ENCODE results near the gene TMEM51. TPM values are rescaled to one million over a fixed set of nuclear protein-coding genes. Genes with fewer than 3 reads are reported as not detected.

The TMEM51 gene
- polyA plus RNA-seq, 1 donor from 2014 or later: 1.7 TPM

DNA sequence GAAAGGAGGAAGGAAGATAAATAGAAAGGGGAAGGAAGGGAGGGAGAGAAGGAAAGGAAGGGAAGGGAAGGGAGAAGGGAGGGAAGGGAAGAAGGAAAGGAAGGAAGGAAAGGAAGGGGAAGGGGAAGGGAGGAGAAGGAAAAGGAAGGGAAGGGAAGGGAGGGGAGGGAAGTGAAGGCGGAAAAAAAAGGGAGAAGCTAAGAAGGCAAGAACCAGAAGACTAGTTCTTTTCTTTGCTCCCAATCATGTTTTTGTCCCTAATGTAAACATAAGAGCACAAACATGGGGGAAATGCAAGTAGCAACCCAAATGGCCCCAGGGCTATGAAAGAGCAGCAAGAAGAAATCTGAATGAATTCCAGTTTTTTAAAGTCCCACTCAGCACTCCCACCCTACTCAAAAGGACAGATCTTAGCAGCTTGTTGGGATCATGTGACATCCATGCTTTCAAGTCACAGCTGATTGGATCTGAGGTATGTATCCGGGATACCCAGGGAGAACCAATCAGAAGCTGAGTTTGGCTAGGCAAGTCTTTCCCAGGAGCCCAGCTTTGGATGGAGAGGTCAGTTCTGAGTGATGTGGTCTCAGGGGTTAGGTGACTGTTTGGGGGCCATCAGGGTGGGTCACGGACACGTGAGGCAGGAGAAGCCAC, 69.2 kb downstream of the TMEM51 start:
- Histone ChIP-seq H3K9ac (ENCODE audit: low read length) (no peak overlapping the region), H3K9me3 (ENCODE audit: low read length) (no peaks in the 10 kb centered on the region), H3K27me3 (ENCODE audit: insufficient read depth, low read depth, low read length) (no peaks in the 10 kb centered on the region), H3K36me3 (ENCODE audit: insufficient read depth, low read length) (no peaks in the 10 kb centered on the region), H3K4me3 (ENCODE audit: low read length) (no peak overlapping the region), H3F3A (ENCODE audit: insufficient read depth, low read length, poor library complexity, severe bottlenecking) (no peaks in the 10 kb centered on the region), H2AFZ (ENCODE audit: low read depth, low read length) (no peak overlapping the region), H3K79me2 (replicated peaks; ENCODE audit: insufficient read depth, low read length) (no peaks in the 10 kb centered on the region), H4K20me1 (ENCODE audit: insufficient read depth) (no peaks in the 10 kb centered on the region), H3K4me2 (ENCODE audit: low read length) (no peak overlapping the region), H3K27ac (ENCODE audit: low read length) (no peak overlapping the region), H3K9me2 (ENCODE audit: insufficient read depth, low read length) (no peaks in the 10 kb centered on the region)
- TF ChIP-seq RAD21 (conservative IDR thresholded peaks at IDR 0.05) (no peak), SMC3 (conservative IDR thresholded peaks at IDR 0.05; ENCODE audit: poor library complexity) (no peak), EP300 (conservative IDR thresholded peaks at IDR 0.05; ENCODE audit: poor library complexity, severe bottlenecking) (no peak), POLR2AphosphoS5 (IDR thresholded peaks at IDR 0.05) (no peak), EZH2 (IDR thresholded peaks at IDR 0.05; ENCODE audit: borderline replicate concordance, insufficient read depth, low read length, poor library complexity, severe bottlenecking) (no peak), TAF1 (IDR thresholded peaks at IDR 0.05; ENCODE audit: low read depth) (no peak), MXI1 (conservative IDR thresholded peaks at IDR 0.05; ENCODE audit: poor library complexity, severe bottlenecking) (no peak)
- TF ChIP-seq, protein P1, sequence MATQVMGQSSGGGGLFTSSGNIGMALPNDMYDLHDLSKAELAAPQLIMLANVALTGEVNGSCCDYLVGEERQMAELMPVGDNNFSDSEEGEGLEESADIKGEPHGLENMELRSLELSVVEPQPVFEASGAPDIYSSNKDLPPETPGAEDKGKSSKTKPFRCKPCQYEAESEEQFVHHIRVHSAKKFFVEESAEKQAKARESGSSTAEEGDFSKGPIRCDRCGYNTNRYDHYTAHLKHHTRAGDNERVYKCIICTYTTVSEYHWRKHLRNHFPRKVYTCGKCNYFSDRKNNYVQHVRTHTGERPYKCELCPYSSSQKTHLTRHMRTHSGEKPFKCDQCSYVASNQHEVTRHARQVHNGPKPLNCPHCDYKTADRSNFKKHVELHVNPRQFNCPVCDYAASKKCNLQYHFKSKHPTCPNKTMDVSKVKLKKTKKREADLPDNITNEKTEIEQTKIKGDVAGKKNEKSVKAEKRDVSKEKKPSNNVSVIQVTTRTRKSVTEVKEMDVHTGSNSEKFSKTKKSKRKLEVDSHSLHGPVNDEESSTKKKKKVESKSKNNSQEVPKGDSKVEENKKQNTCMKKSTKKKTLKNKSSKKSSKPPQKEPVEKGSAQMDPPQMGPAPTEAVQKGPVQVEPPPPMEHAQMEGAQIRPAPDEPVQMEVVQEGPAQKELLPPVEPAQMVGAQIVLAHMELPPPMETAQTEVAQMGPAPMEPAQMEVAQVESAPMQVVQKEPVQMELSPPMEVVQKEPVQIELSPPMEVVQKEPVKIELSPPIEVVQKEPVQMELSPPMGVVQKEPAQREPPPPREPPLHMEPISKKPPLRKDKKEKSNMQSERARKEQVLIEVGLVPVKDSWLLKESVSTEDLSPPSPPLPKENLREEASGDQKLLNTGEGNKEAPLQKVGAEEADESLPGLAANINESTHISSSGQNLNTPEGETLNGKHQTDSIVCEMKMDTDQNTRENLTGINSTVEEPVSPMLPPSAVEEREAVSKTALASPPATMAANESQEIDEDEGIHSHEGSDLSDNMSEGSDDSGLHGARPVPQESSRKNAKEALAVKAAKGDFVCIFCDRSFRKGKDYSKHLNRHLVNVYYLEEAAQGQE (IDR thresholded peaks at IDR 0.05; ENCODE audit: borderline replicate concordance): no peak
- TF ChIP-seq, protein P2, sequence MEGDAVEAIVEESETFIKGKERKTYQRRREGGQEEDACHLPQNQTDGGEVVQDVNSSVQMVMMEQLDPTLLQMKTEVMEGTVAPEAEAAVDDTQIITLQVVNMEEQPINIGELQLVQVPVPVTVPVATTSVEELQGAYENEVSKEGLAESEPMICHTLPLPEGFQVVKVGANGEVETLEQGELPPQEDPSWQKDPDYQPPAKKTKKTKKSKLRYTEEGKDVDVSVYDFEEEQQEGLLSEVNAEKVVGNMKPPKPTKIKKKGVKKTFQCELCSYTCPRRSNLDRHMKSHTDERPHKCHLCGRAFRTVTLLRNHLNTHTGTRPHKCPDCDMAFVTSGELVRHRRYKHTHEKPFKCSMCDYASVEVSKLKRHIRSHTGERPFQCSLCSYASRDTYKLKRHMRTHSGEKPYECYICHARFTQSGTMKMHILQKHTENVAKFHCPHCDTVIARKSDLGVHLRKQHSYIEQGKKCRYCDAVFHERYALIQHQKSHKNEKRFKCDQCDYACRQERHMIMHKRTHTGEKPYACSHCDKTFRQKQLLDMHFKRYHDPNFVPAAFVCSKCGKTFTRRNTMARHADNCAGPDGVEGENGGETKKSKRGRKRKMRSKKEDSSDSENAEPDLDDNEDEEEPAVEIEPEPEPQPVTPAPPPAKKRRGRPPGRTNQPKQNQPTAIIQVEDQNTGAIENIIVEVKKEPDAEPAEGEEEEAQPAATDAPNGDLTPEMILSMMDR (IDR thresholded peaks at IDR 0.05; ENCODE audit: poor library complexity, severe bottlenecking): no peak

DNA sequence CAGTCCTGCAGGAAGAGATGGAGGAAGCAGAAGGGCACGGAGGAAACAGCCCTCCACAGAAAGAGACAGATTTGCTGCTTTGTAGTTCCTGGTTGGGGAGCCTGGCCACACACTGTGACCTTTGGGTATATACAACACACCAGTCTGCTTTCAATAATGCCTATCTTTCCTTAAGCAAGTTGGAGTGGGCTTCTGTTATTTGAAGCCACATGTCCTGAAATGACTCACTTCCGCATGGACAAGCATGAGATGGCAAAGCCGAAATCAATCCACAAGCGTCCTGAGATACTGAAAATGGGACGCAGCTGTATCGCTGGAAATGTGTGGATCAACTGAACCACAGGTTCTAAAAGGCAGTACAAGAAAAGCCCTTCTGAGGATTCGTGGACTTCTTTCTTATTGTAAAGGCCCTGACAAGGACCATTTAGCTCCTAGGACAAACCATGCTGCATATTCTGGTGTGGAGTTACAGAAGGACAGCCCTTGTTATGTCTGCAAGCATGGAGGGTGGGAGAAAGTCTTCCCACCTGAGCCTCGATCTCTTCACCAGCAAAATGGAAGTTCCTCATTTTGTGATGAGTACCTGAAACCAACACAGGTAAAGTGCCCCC, 70.8 kb downstream of the TMEM51 start:
- Histone ChIP-seq H3K36me3 (ENCODE audit: insufficient read depth, low read length) (no peaks in the 10 kb centered on the region), H3K27ac (ENCODE audit: low read length) (no peak overlapping the region), H3K9ac (ENCODE audit: low read length) (no peak overlapping the region), H2AFZ (ENCODE audit: low read depth, low read length) (no peak overlapping the region), H4K20me1 (ENCODE audit: insufficient read depth) (no peaks in the 10 kb centered on the region), H3K27me3 (ENCODE audit: insufficient read depth, low read depth, low read length) (no peaks in the 10 kb centered on the region), H3K79me2 (replicated peaks; ENCODE audit: insufficient read depth, low read length) (no peaks in the 10 kb centered on the region), H3F3A (ENCODE audit: insufficient read depth, low read length, poor library complexity, severe bottlenecking) (no peaks in the 10 kb centered on the region), H3K4me3 (ENCODE audit: low read length) (no peak overlapping the region), H3K4me2 (ENCODE audit: low read length) (no peak overlapping the region), H3K9me2 (ENCODE audit: insufficient read depth, low read length) (no peaks in the 10 kb centered on the region), H3K9me3 (ENCODE audit: low read length) (no peaks in the 10 kb centered on the region)
- TF ChIP-seq, protein P2 (IDR thresholded peaks at IDR 0.05; ENCODE audit: poor library complexity, severe bottlenecking): no peak
- no peak for TF ChIP-seq MXI1 (conservative IDR thresholded peaks at IDR 0.05; ENCODE audit: poor library complexity, severe bottlenecking)
- TF ChIP-seq SMC3 (conservative IDR thresholded peaks at IDR 0.05; ENCODE audit: poor library complexity): no peak
- TF ChIP-seq EZH2 (IDR thresholded peaks at IDR 0.05; ENCODE audit: borderline replicate concordance, insufficient read depth, low read length, poor library complexity, severe bottlenecking): no peak
- no peak for TF ChIP-seq TAF1 (IDR thresholded peaks at IDR 0.05; ENCODE audit: low read depth)
- no peak for TF ChIP-seq EP300 (conservative IDR thresholded peaks at IDR 0.05; ENCODE audit: poor library complexity, severe bottlenecking)
- TF ChIP-seq RAD21 (conservative IDR thresholded peaks at IDR 0.05): no peak
- TF ChIP-seq, protein P1 (IDR thresholded peaks at IDR 0.05; ENCODE audit: borderline replicate concordance): no peak
- no peak for TF ChIP-seq POLR2AphosphoS5 (IDR thresholded peaks at IDR 0.05)
